Chondrocyte (in vitro differentiated cells): ENCODE results near the gene CNN2. TPM values are rescaled to one million over a fixed set of nuclear protein-coding genes. Genes with fewer than 3 reads are reported as not detected.
A peak's percentile ranks its signal among the peaks of the same experiment; 100 is the strongest.

ENCODE experiments used
- DNase-seq: peaks from one replicate; pipeline ENCODE4 v3.0.0; 2021; ENCODE audit warnings: mixed read lengths, low spot score
- H3K27ac Mint-ChIP-seq: one replicate; pipeline ENCODE4 v1.8.0; 2021; ENCODE audit warnings: mild to moderate bottlenecking, moderate library complexity, mixed read lengths; ENCODE audit not compliant: unreplicated experiment
- H3K27me3 Mint-ChIP-seq: 2 replicates; pipeline ENCODE4 v1.8.0; 2021; ENCODE audit warnings: low read depth, mixed read lengths
- H3K36me3 Mint-ChIP-seq: 2 replicates; pipeline ENCODE4 v1.8.0; 2021; ENCODE audit warnings: low read depth, mixed read lengths
- H3K4me1 Mint-ChIP-seq: 2 replicates; pipeline ENCODE4 v1.8.0; 2021; ENCODE audit warnings: low read depth, mild to moderate bottlenecking, mixed read lengths
- H3K4me3 Mint-ChIP-seq: one replicate; pipeline ENCODE4 v1.8.0; 2021; ENCODE audit warnings: mild to moderate bottlenecking, moderate library complexity, mixed read lengths; ENCODE audit not compliant: unreplicated experiment
- H3K9me3 Mint-ChIP-seq: 2 replicates; pipeline ENCODE4 v1.8.0; 2021; ENCODE audit warnings: low read depth, mixed read lengths
- CTCF ChIP-seq: fragments of 200-600 bp; sonication (generic); IDR thresholded peaks from 2 replicates; pipeline ENCODE4 v1.5.0; 2021; ENCODE audit warnings: antibody characterized with exemption, mild to moderate bottlenecking, moderate library complexity
- long read RNA-seq: library from polyadenylated mRNA; stranded (forward); transcript quantifications from one replicate; pipeline ENCODE4 v2.0.0, GENCODE V29; 2021
- total RNA-seq: library from RNA; stranded (reverse); gene quantifications from 3 replicates; pipeline ENCODE4 v1.2.1, GENCODE V29; 2021

CNN2 gene
- 258 to 363 TPM (median 357 TPM) in 3 replicates for total RNA-seq
- long read RNA-seq, transcript CNN2-206 (1 exons, 2,266 nt), result minor isoform, 36 of 157 reads
- long read RNA-seq, transcript CNN2-201 (7 exons, 2,179 nt), result major isoform, 96 of 157 reads
- long read RNA-seq, transcript CNN2-202 (6 exons, 2,033 nt), result minor isoform, 5 of 157 reads
- long read RNA-seq, partial matches to known transcripts, result 15 of 157 reads
- long read RNA-seq, other reads (novel, unspliced or antisense), result 5 of 157 reads

- TF ChIP-seq CTCF, result no peak
- Mint-ChIP-seq H3K27ac (peak within 1 kb of the TSS; percentile 98), H3K4me1 (peaks cover 38% of the 10 kb centered on the region), H3K9me3 (no peaks in the 10 kb centered on the region), H3K4me3 (peak within 1 kb of the TSS; percentile 91), H3K36me3 (peaks cover 3% of the 10 kb centered on the region), H3K27me3 (no peaks in the 10 kb centered on the region)
- no peak for DNase-seq
Measured at GRCh38 chr19:1025960-1026782, at the start of gene CNN2. Gene CNN2, plus strand, starts transcription at chr19:1026608. Its CDS starts 54 bp downstream, at chr19:1026662.

GRCh38 chr19:977058-977464 is 49.3 kb upstream of the CNN2 start:
- no peak overlapping the region for H3K4me3 Mint-ChIP-seq
- H3K9me3 Mint-ChIP-seq, result no peaks in the 10 kb centered on the region
- H3K4me1 Mint-ChIP-seq, result no peaks in the 10 kb centered on the region
- DNase-seq, result peak; percentile 87
- TF ChIP-seq CTCF, result no peak
- H3K36me3 Mint-ChIP-seq, result peaks cover 2% of the 10 kb centered on the region
- no peaks in the 10 kb centered on the region for H3K27me3 Mint-ChIP-seq
- H3K27ac Mint-ChIP-seq, result no peak overlapping the region

GRCh38 chr19:979318-979741 is 47.1 kb upstream of the CNN2 start:
- no peaks in the 10 kb centered on the region for H3K36me3 Mint-ChIP-seq
- TF ChIP-seq CTCF, result no peak
- peaks cover 2% of the 10 kb centered on the region for H3K4me1 Mint-ChIP-seq
- H3K4me3 Mint-ChIP-seq, result no peak overlapping the region
- H3K9me3 Mint-ChIP-seq, result no peaks in the 10 kb centered on the region
- no peak for DNase-seq
- H3K27me3 Mint-ChIP-seq, result no peaks in the 10 kb centered on the region
- no peak overlapping the region for H3K27ac Mint-ChIP-seq

GRCh38 chr19:980133-980998 is 46.0 kb upstream of the CNN2 start:
- Mint-ChIP-seq H3K27ac (no peak overlapping the region), H3K4me1 (peaks cover 9% of the 10 kb centered on the region), H3K9me3 (no peaks in the 10 kb centered on the region)

More at GRCh38 chr19:980133-980998, 46.0 kb upstream of the CNN2 start:
- DNase-seq, result no peak
- TF ChIP-seq CTCF, result no peak
- Mint-ChIP-seq H3K4me3 (no peak overlapping the region), H3K27me3 (no peaks in the 10 kb centered on the region), H3K36me3 (no peaks in the 10 kb centered on the region)
